22Rv1 (cell line): ENCODE data around the gene MALRD1.

Experiments used
- CTCF ChIP-seq: fragments of 450-650 bp; IDR thresholded peaks from 2 replicates; pipeline ENCODE4 v1.5.1; 2017; ENCODE audit warnings: mild to moderate bottlenecking
- ZFX ChIP-seq: fragments of 450-650 bp; IDR thresholded peaks from 2 replicates; pipeline ENCODE4 v1.6.1; 2017; ENCODE audit warnings: antibody characterized with exemption, borderline replicate concordance

- TF ChIP-seq CTCF (no peak), ZFX (no peak)
Measured at GRCh38 chr10:19688344-19688743, 639.7 kb downstream of the MALRD1 start.
